A549 (cell line): Measurements from ENCODE around the gene HPD. TPM values are rescaled to one million over a fixed set of nuclear protein-coding genes. Genes with fewer than 3 reads are reported as not detected.

ENCODE experiments used
- ATAC-seq, 2 experiments: fragments of 200-7000 bp in 1 of 2; fragments of >200 bp in 1 of 2; cut with Nextera tagmentation in 1 of 2; cut with Tn5 transposase in 1 of 2; 3 replicates each; pipeline versions ENCODE4 v1.8.0 to v1.9.1; 2018 to 2020; ENCODE audit warnings: mild to moderate bottlenecking in 1 of 2, moderate library complexity in 1 of 2
- CTCF ChIA-PET: fragments of 300-600 bp; sonication (Branson Sonifier 250); formaldehyde crosslinking; extraction: SDS; loops from one replicate; lab custom pipeline; 2021; ENCODE audit warnings: antibody characterized with exemption, inconsistent platforms; lab: Yijun Ruan, JAX
- POLR2A ChIA-PET: fragments of 350-600 bp; formaldehyde crosslinking; extraction: SDS; loops from one replicate; lab custom pipeline; 2021; ENCODE audit warnings: antibody characterized with exemption, inconsistent platforms; lab: Yijun Ruan, JAX
- DNase-seq, 2 experiments: peaks; one replicate each; pipeline versions ENCODE4 v3.0.0 to v3.0.0-alpha.2; 2011 to 2016; ENCODE audit warnings: low read depth in 1 of 2, low spot score in 1 of 2
- FAIRE-seq: peaks from 2 replicates; lab custom pipeline; 2011; peaks lifted over from hg19 to GRCh38; lab: Jason Lieb, UNC
- H3K27ac ChIP-seq, 2 experiments: fragments of >200 bp; sonication (Bioruptor Twin); formaldehyde crosslinking; 3 replicates each; pipeline ENCODE4 v1.5.1; 2016 to 2017
- H3K4me1 ChIP-seq: fragments of >200 bp; sonication (Bioruptor Twin); formaldehyde crosslinking; 3 replicates; pipeline ENCODE4 v1.6.1; 2016
- H3K4me2 ChIP-seq: fragments of >200 bp; sonication (Bioruptor Twin); formaldehyde crosslinking; 3 replicates; pipeline ENCODE4 v1.6.1; 2016
- H3K4me3 ChIP-seq: fragments of >200 bp; sonication (Bioruptor Twin); formaldehyde crosslinking; 3 replicates; pipeline ENCODE4 v1.5.1; 2016
- H3K9me3 ChIP-seq: fragments of >200 bp; sonication (Bioruptor Twin); formaldehyde crosslinking; 3 replicates; pipeline ENCODE4 v1.6.1; 2016
- BCL3 ChIP-seq: fragments of >200 bp; sonication (Bioruptor Twin); formaldehyde crosslinking; IDR thresholded peaks from 3 replicates; pipeline ENCODE4 v1.6.1; 2016
- CEBPB ChIP-seq, 2 experiments: fragments of >200 bp in 1 of 2; sonication (Bioruptor Twin) in 1 of 2; formaldehyde crosslinking in 1 of 2; IDR thresholded peaks; 2 replicates each; pipeline ENCODE4 v1.6.1; 2012 to 2016
- CHD4 ChIP-seq: fragments of 200-600 bp; sonication (generic); IDR thresholded peaks from 2 replicates; pipeline ENCODE4 v1.6.1; 2016; ENCODE audit warnings: antibody characterized with exemption, mild to moderate bottlenecking, borderline replicate concordance
- ESRRA ChIP-seq: fragments of 150-350 bp; IDR thresholded peaks from 2 replicates; pipeline ENCODE4 v1.6.1; 2014; ENCODE audit warnings: mild to moderate bottlenecking, low read length, borderline replicate concordance
- FOSL2 ChIP-seq, 2 experiments: fragments of 450-650 bp in 1 of 2; fragments of >200 bp in 1 of 2; sonication (Bioruptor Twin) in 1 of 2; formaldehyde crosslinking; IDR thresholded peaks; 2 replicates each; pipeline versions ENCODE4 v1.5.0 to v1.6.1; 2016 to 2020; ENCODE audit warnings: mild to moderate bottlenecking in 1 of 2, moderate library complexity in 1 of 2
- FOXS1 ChIP-seq: fragments of 250-450 bp; sonication (Bioruptor Pico); IDR thresholded peaks from 2 replicates; pipeline ENCODE4 v1.5.0; 2020; ENCODE audit warnings: mild to moderate bottlenecking, moderate library complexity
- GATA3 ChIP-seq: IDR thresholded peaks from 2 replicates; pipeline ENCODE4 v1.6.1; 2012; ENCODE audit warnings: borderline replicate concordance
- HDAC2 ChIP-seq: fragments of 200-600 bp; sonication (generic); IDR thresholded peaks from 2 replicates; pipeline ENCODE4 v1.6.1; 2016
- HES2 ChIP-seq: fragments of >200 bp; sonication (Bioruptor Twin); formaldehyde crosslinking; IDR thresholded peaks from 2 replicates; pipeline ENCODE4 v1.6.1; 2016
- HEYL ChIP-seq: fragments of 250-450 bp; sonication (Bioruptor Pico); IDR thresholded peaks from 2 replicates; pipeline ENCODE4 v1.8.0; 2021; ENCODE audit warnings: mild to moderate bottlenecking, moderate library complexity
- HOXA7 ChIP-seq: fragments of 250-450 bp; sonication (Bioruptor Pico); IDR thresholded peaks from 2 replicates; pipeline ENCODE4 v1.5.0; 2020; ENCODE audit warnings: mild to moderate bottlenecking, moderate library complexity
- HOXB13 ChIP-seq: fragments of 250-450 bp; sonication (Bioruptor Pico); IDR thresholded peaks from 2 replicates; pipeline ENCODE4 v1.5.0; 2020; ENCODE audit warnings: low read depth, mild to moderate bottlenecking, moderate library complexity
- HOXB5 ChIP-seq: fragments of 250-450 bp; sonication (Bioruptor Pico); IDR thresholded peaks from 2 replicates; pipeline ENCODE4 v1.5.0; 2020; ENCODE audit warnings: mild to moderate bottlenecking, moderate library complexity
- JUN ChIP-seq, 2 experiments: fragments of >200 bp; sonication (Bioruptor Twin); formaldehyde crosslinking; IDR thresholded peaks; 2 replicates in 1 of 2; 3 replicates in 1 of 2; pipeline ENCODE4 v1.6.1; 2016 to 2017
- KDM1A ChIP-seq: fragments of 200-600 bp; sonication (generic); IDR thresholded peaks from 2 replicates; pipeline ENCODE4 v1.6.1; 2016; ENCODE audit warnings: low read depth, mild to moderate bottlenecking
- MYC ChIP-seq: IDR thresholded peaks from 2 replicates; pipeline ENCODE4 v1.6.1; 2012; ENCODE audit warnings: mild to moderate bottlenecking, inconsistent platforms, low read length, improper control_type of control experiment, borderline replicate concordance
- NFE2L2 ChIP-seq: fragments of 150-350 bp; conservative IDR thresholded peaks from 2 replicates; pipeline ENCODE4 v1.6.1; 2014; ENCODE audit warnings: low read length
- NPAS2 ChIP-seq: fragments of 250-450 bp; sonication (Bioruptor Pico); IDR thresholded peaks from 2 replicates; pipeline ENCODE4 v1.8.0; 2022; ENCODE audit warnings: mild to moderate bottlenecking, moderate library complexity, borderline replicate concordance
- NR3C1 ChIP-seq: fragments of >200 bp; sonication (Bioruptor Twin); formaldehyde crosslinking; IDR thresholded peaks from 3 replicates; pipeline ENCODE4 v1.6.1; 2017
- RAD21 ChIP-seq, 2 experiments: fragments of >200 bp in 1 of 2; sonication (Bioruptor Twin) in 1 of 2; formaldehyde crosslinking in 1 of 2; IDR thresholded peaks in 1 of 2; conservative IDR thresholded peaks in 1 of 2; 2 replicates in 1 of 2; 3 replicates in 1 of 2; pipeline ENCODE4 v1.6.1; 2012 to 2018; ENCODE audit warnings: inconsistent platforms in 1 of 2
- RARB ChIP-seq: fragments of 250-450 bp; sonication (Bioruptor Pico); IDR thresholded peaks from 2 replicates; pipeline ENCODE4 v1.8.0; 2021; ENCODE audit warnings: mild to moderate bottlenecking, moderate library complexity
- RCOR1 ChIP-seq: fragments of 150-350 bp; IDR thresholded peaks from 2 replicates; pipeline ENCODE4 v1.6.1; 2014; ENCODE audit warnings: antibody characterized with exemption, low read length, low read depth
- TFCP2L1 ChIP-seq: fragments of 250-450 bp; sonication (Bioruptor Pico); IDR thresholded peaks from 2 replicates; pipeline ENCODE4 v1.5.0; 2021; ENCODE audit warnings: mild to moderate bottlenecking
- WGBS: methylation state at CpG from one replicate; pipeline ENCODE4 v1.1.6; 2017; ENCODE audit errors: missing lambda C conversion rate; 5-methylcytosine and 5-hydroxymethylcytosine counted together
- polyA minus RNA-seq: library from RNA; depleted of rRNA, polyadenylated mRNA; stranded (reverse); fragments of >200 nt; gene quantifications from 2 replicates; pipeline ENCODE4 v1.2.3, GENCODE V29; 2011; rRNA and poly(A)+ RNA removed
- polyA plus RNA-seq, 4 experiments: library from polyadenylated mRNA; depleted of rRNA in 3 of 4; stranded (reverse); fragments of >200 nt; fragmentation: RNase III in 1 of 4; extraction: RNeasy Plus Mini Kit Qiagen cat#74134 plus additional on column Dnase treatment in 1 of 4; gene quantifications; 2 replicates in 3 of 4; 3 replicates in 1 of 4; pipeline ENCODE4 v1.2.3, GENCODE V29; 2011 to 2017
- TF ChIP-seq, protein P1 (sequence below): fragments of 250-450 bp; sonication (Bioruptor Pico); IDR thresholded peaks from 2 replicates; pipeline ENCODE4 v1.5.0; 2021; ENCODE audit warnings: mild to moderate bottlenecking, moderate library complexity, borderline replicate concordance
- TF ChIP-seq, protein P2 (sequence below): IDR thresholded peaks from 2 replicates; pipeline ENCODE4 v1.6.1; 2012

The HPD gene
- 1.3 and 1.7 TPM in 2 replicates for polyA plus RNA-seq (2011; rRNA removed)
- polyA plus RNA-seq (2012; cell fraction: cytosol; rRNA removed): 1.7 and 2.0 TPM in 2 replicates
- polyA plus RNA-seq (2012; cell fraction: nucleus; rRNA removed): 0.98 and 1.4 TPM in 2 replicates
- 1.8 to 2.6 TPM (median 2.0 TPM) in 3 replicates for polyA plus RNA-seq (2017; fragmentation: RNase III; extraction: RNeasy Plus Mini Kit Qiagen cat#74134 plus additional on column Dnase treatment)
- polyA minus RNA-seq: 1.6 and 2.8 TPM in 2 replicates

DNA sequence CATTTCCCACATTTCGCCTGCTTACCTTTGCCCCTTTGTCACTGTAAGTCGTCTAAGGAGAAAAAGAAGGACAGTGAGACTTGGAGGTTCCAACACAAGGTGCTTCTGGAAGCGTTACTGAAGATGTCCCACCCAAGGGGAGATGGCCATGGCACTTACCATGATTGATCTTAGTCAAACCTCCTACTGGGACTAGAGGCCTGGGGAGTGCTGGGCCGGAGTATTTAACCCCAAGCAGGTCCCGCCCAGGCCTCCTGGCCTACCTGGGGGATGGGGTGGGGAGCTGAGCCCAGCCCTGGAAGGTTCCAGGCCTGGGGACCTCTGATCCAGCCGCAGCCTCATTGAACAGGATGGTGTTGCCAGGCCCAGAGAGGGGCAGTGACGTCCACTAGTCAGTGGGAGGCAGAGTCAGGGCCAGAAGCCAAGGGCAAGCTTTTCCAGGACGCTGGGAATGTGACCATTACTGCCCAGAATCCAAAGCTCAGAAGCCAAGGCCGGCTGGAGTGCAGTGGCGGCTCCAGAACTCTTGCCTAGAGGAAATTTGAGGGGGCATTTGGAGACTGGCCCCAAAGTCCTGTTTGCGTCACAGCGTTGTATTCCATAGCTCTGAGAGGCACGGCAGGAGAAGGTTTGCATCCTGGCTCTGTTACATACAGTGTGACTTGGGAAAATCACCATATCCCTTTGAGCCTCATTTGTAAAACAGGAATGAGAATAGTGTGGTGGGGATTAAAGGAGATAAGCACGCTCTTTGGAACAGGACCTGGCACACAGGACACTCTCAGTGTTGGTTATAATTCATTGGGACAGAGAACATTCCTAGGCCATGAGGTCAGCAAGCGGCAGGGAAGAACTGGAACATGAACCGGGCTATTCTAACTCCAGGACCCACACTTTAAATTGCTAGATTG is at the start of gene HPD:
Gene HPD (minus strand): TSS at position 198 of the 911 bp plus-strand sequence. CDS start 36 bp downstream, at position 162.
- peaks cover 20% of the 10 kb centered on the region for H3K4me1 ChIP-seq
- peak within 1 kb of the TSS; percentile 50 for H3K4me2 ChIP-seq
- peak within 1 kb of the TSS; percentile 24 to 52; a peak in 4 of 6 replicates for H3K27ac ChIP-seq
- TF ChIP-seq FOSL2 (IDR thresholded peaks at IDR 0.05): no peak
- TF ChIP-seq FOSL2 (CRISPR knock-in tag; IDR thresholded peaks at IDR 0.05): peak; percentile 34
- TF ChIP-seq HOXB13 (CRISPR knock-in tag): no peak
- no peak for TF ChIP-seq GATA3
- TF ChIP-seq, all 56 proteins: peak for 1
- ATAC-seq: peak; percentile 70 to 74
- DNase-seq: peak in 1 of 2 experiments; percentile 51
- Histone ChIP-seq H3K9me3 (no peaks in the 10 kb centered on the region), H3K4me3 (no peak within 1 kb of the TSS)
- no peak for FAIRE-seq
- WGBS: 67% methylated on average over 16 of the region's 16 CpGs
- CTCF ChIA-PET: interaction anchor here (1.8 kb wide), 1 partner anchor 65 kb away, joined by 5 read pairs; no protein-coding TSS in a partner anchor
- POLR2A ChIA-PET: no interaction called here

GRCh38 chr12:121905746-121906145 is 47.1 kb upstream of the HPD start:
- POLR2A ChIA-PET: no interaction called here
- no peak for TF ChIP-seq HOXB5 (CRISPR knock-in tag)
- no peak for TF ChIP-seq HOXA7
- TF ChIP-seq RAD21 (conservative IDR thresholded peaks at IDR 0.05 in 1 of 2, IDR thresholded peaks at IDR 0.05 in 1 of 2): no peak
- no peak for TF ChIP-seq NR3C1
- TF ChIP-seq HES2: no peak
- TF ChIP-seq ESRRA: no peak
- TF ChIP-seq NPAS2 (CRISPR knock-in tag): no peak
- TF ChIP-seq CHD4: no peak
- TF ChIP-seq RCOR1: no peak
- TF ChIP-seq HDAC2: no peak
- TF ChIP-seq JUN (IDR thresholded peaks at IDR 0.05): no peak
- no peak for TF ChIP-seq RARB
- Histone ChIP-seq H3K4me1 (no peaks in the 10 kb centered on the region), H3K4me3 (no peak overlapping the region), H3K27ac (no peak overlapping the region), H3K9me3 (no peaks in the 10 kb centered on the region), H3K4me2 (no peak overlapping the region)
- no peak for FAIRE-seq
- CTCF ChIA-PET: interaction anchor here (1.4 to 2.1 kb wide), 2 partner anchors 62 to 111 kb away, joined by 3 to 7 read pairs; no protein-coding TSS in a partner anchor
- DNase-seq: no peak
- no peak for ATAC-seq
- WGBS: 71% methylated on average over 4 of the region's 4 CpGs

DNA sequence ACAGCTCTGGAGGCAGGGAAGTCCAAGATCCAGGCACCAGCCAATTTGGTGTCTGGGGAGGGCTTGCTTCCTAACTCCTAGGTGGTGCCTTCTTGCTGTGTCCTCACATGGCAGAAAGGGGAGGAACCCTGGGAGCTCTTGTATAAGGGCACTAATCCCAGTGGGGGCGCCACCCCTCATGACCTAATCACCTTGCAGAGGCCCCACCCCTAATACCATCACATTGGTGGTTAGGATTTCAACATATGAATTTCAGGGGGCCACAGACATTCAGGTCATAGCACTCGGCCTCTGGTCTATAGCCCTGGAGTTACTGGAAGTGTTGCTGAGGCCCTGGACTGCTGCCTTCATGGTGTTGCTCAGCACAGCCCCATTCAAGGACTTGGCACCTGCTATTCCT is 44.5 kb upstream of the HPD start:
- no peak overlapping the region for H3K4me2 ChIP-seq
- TF ChIP-seq, protein P1, sequence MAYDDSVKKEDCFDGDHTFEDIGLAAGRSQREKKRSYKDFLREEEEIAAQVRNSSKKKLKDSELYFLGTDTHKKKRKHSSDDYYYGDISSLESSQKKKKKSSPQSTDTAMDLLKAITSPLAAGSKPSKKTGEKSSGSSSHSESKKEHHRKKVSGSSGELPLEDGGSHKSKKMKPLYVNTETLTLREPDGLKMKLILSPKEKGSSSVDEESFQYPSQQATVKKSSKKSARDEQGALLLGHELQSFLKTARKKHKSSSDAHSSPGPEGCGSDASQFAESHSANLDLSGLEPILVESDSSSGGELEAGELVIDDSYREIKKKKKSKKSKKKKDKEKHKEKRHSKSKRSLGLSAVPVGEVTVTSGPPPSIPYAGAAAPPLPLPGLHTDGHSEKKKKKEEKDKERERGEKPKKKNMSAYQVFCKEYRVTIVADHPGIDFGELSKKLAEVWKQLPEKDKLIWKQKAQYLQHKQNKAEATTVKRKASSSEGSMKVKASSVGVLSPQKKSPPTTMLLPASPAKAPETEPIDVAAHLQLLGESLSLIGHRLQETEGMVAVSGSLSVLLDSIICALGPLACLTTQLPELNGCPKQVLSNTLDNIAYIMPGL (CRISPR knock-in tag): no peak
- no peak for TF ChIP-seq BCL3
- no peak for TF ChIP-seq NR3C1
- TF ChIP-seq TFCP2L1: no peak
- no peak for TF ChIP-seq CEBPB (IDR thresholded peaks at IDR 0.05)
- TF ChIP-seq FOXS1 (CRISPR knock-in tag): no peak
- no peak for TF ChIP-seq KDM1A
- TF ChIP-seq NPAS2 (CRISPR knock-in tag): no peak
- TF ChIP-seq RARB: no peak
- TF ChIP-seq FOSL2 (IDR thresholded peaks at IDR 0.05): no peak
- TF ChIP-seq FOSL2 (CRISPR knock-in tag; IDR thresholded peaks at IDR 0.05): no peak
- TF ChIP-seq, protein P2, sequence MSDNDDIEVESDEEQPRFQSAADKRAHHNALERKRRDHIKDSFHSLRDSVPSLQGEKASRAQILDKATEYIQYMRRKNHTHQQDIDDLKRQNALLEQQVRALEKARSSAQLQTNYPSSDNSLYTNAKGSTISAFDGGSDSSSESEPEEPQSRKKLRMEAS: no peak
- no peak for TF ChIP-seq RAD21 (conservative IDR thresholded peaks at IDR 0.05 in 1 of 2, IDR thresholded peaks at IDR 0.05 in 1 of 2)
- no peak for TF ChIP-seq NFE2L2
- TF ChIP-seq MYC: no peak
- no peak for TF ChIP-seq HDAC2
- no peak for TF ChIP-seq HEYL (CRISPR knock-in tag)
- TF ChIP-seq, all 56 proteins: peak for 0
- DNase-seq (peak in 1 of 2 experiments; percentile 38), FAIRE-seq (no peak), ATAC-seq (peak; percentile 63 to 79)
- H3K4me1 ChIP-seq: no peaks in the 10 kb centered on the region
- CTCF ChIA-PET: interaction anchor here (1.1 to 1.2 kb wide), 2 partner anchors 15 to 91 kb away, joined by 3 to 4 read pairs; partner anchors contain the start of gene PSMD9
- 87% methylated on average over 2 of the region's 2 CpGs for WGBS
- H3K4me3 ChIP-seq: no peak overlapping the region
- POLR2A ChIA-PET: no interaction called here
- no peak overlapping the region for H3K27ac ChIP-seq
- no peaks in the 10 kb centered on the region for H3K9me3 ChIP-seq
